KMS-11 (cell line): ENCODE measurements around the gene RNF208.

Experiments used
- H2AFZ ChIP-seq: fragments of 200-600 bp; sonication (generic); 2 replicates; pipeline ENCODE4 v1.6.1; 2016; ENCODE audit warnings: antibody characterized with exemption, mixed run types, low read depth
- H3K27ac ChIP-seq: fragments of 200-600 bp; sonication (generic); 2 replicates; pipeline ENCODE4 v1.6.1; 2016; ENCODE audit warnings: mild to moderate bottlenecking, mixed run types
- H3K27me3 ChIP-seq: fragments of 200-600 bp; sonication (generic); 2 replicates; pipeline ENCODE4 v1.6.1; 2017; ENCODE audit warnings: mild to moderate bottlenecking, low read depth, mixed run types, moderate library complexity; ENCODE audit not compliant: insufficient read depth
- H3K36me3 ChIP-seq: fragments of 200-600 bp; sonication (generic); 2 replicates; pipeline ENCODE4 v1.6.1; 2017; ENCODE audit warnings: mild to moderate bottlenecking, mixed run types; ENCODE audit not compliant: insufficient read depth
- H3K4me1 ChIP-seq: fragments of 200-600 bp; sonication (generic); 2 replicates; pipeline ENCODE4 v1.6.1; 2016; ENCODE audit warnings: mild to moderate bottlenecking, low read depth, mixed run types; ENCODE audit not compliant: poor library complexity, severe bottlenecking
- H3K4me2 ChIP-seq: fragments of 200-600 bp; sonication (generic); 2 replicates; pipeline ENCODE4 v1.7.0; 2016; ENCODE audit warnings: mild to moderate bottlenecking, mixed run types
- H3K4me3 ChIP-seq: fragments of 200-600 bp; sonication (generic); IDR thresholded peaks from 2 replicates; pipeline ENCODE4 v1.6.1; 2017; ENCODE audit warnings: low read depth, low read length, mixed read lengths; ENCODE audit not compliant: insufficient read depth
- H3K79me2 ChIP-seq: fragments of 200-600 bp; sonication (generic); 2 replicates; pipeline ENCODE4 v1.6.1; 2016; ENCODE audit warnings: low read depth, mixed run types; ENCODE audit not compliant: insufficient read depth
- H3K9ac ChIP-seq: fragments of 200-600 bp; sonication (generic); 2 replicates; pipeline ENCODE4 v1.6.1; 2016; ENCODE audit warnings: mild to moderate bottlenecking, mixed run types
- H4K20me1 ChIP-seq: fragments of 200-600 bp; sonication (generic); 2 replicates; pipeline ENCODE4 v1.6.1; 2016; ENCODE audit warnings: mild to moderate bottlenecking, mixed run types; ENCODE audit not compliant: insufficient read depth
- CTCF ChIP-seq: fragments of 200-600 bp; sonication (generic); conservative IDR thresholded peaks from 2 replicates; pipeline ENCODE4 v1.6.1; 2017; ENCODE audit warnings: low read depth, mild to moderate bottlenecking, antibody characterized with exemption, low read length, moderate library complexity, mixed read lengths

Gene RNF208

GRCh38 chr9:137181680-137182079 lies 40.4 kb downstream of the RNF208 start:
- Histone ChIP-seq H3K4me3 (no peak overlapping the region), H4K20me1 (no peaks in the 10 kb centered on the region), H3K4me1 (peaks cover 3% of the 10 kb centered on the region), H2AFZ (no peak overlapping the region), H3K27ac (no peak overlapping the region), H3K27me3 (no peaks in the 10 kb centered on the region), H3K9ac (no peak overlapping the region), H3K36me3 (no peaks in the 10 kb centered on the region), H3K79me2 (peaks cover 5% of the 10 kb centered on the region; the same call in 1 of the 2 replicates), H3K4me2 (no peak overlapping the region)
- no peak for TF ChIP-seq CTCF

DNA sequence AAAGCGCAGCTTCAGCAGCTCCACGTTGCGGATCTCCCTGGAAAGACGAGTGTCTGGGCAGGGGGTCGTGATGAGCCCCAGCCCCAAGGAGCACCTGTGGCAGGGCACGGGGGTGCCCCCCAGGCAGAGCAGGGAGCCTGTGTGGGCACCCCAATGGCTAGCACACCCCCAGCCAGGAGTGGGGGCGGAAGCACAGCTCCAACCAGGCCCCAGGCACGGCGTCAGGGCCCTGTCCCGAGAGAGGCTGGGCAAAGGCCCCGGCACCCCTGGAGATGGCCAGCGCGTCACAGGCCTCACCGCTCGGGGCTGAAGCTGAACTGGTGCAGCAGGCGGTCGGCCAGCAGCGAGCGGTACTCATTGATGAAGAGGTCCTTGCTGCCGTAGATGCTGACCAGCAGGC lies 41.5 kb downstream of the RNF208 start:
- no peak overlapping the region for H2AFZ ChIP-seq
- no peaks in the 10 kb centered on the region for H4K20me1 ChIP-seq
- no peak overlapping the region for H3K4me3 ChIP-seq
- H3K36me3 ChIP-seq: no peaks in the 10 kb centered on the region
- H3K79me2 ChIP-seq: no peaks in the 10 kb centered on the region
- no peak overlapping the region for H3K4me2 ChIP-seq
- H3K4me1 ChIP-seq: no peaks in the 10 kb centered on the region
- no peaks in the 10 kb centered on the region for H3K27me3 ChIP-seq
- H3K27ac ChIP-seq: no peak overlapping the region
- no peak for TF ChIP-seq CTCF
- no peak overlapping the region for H3K9ac ChIP-seq

DNA sequence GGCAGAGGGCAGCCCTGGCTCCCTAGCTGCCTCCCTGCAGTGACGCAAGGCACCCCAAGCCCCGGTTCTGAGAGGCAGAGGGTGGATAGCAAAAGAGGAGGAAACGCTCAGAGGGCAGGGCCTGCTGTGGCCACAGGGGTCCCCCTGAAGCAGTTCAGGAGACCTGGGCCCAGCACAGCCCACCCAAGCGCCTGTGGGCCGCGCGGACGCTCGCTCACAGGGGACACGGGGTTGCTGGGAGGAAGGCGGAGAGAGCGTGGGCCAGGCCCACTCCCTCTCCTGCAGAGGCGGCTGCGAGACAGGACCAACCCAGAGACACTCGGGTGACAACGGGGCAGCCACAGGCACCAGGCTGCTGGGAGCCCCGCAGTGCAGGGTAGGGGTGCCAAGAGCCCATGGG lies 42.3 kb downstream of the RNF208 start:
- no peak overlapping the region for H3K9ac ChIP-seq
- no peak overlapping the region for H3K4me2 ChIP-seq
- H3K27ac ChIP-seq: no peak overlapping the region
- no peak overlapping the region for H3K4me3 ChIP-seq
- H2AFZ ChIP-seq: no peak overlapping the region
- TF ChIP-seq CTCF: no peak
- no peaks in the 10 kb centered on the region for H4K20me1 ChIP-seq
- no peaks in the 10 kb centered on the region for H3K36me3 ChIP-seq
- no peaks in the 10 kb centered on the region for H3K79me2 ChIP-seq
- H3K4me1 ChIP-seq: no peaks in the 10 kb centered on the region
- no peaks in the 10 kb centered on the region for H3K27me3 ChIP-seq

DNA sequence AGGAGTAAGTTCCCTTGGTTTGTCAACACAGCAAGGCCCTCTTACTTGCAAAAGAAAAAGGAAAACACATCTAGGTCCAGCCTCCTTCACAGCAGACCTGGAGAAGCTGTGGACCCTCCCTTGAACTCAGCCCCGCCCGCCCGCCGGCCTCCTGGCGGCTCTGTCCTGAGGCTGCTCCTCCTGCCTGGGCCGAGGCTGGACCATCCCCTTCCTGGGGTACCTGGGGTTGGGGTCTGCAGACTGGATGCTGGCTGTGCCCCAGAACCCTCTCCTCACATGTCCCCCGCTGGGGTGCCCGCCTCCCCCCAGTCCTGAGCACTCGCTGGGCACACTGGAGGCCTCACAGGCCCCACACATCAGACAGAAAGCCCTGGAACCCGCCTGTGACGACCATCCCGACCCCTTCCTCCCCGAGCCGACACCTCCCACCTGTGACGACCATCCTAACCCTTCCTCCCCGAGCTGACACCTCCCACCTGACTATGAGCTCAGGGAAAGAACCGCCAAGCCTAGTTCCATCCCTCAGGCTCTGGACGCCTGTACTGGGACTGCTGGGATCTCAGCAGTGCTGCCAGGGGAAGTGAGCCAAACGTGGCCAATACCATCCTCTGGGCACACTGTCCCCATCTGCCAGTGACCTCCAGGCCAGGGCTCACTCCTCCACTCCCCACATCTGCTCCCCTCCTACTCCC lies 43.0 kb downstream of the RNF208 start:
- Histone ChIP-seq H3K9ac (no peak overlapping the region), H3K27me3 (no peaks in the 10 kb centered on the region), H2AFZ (no peak overlapping the region), H4K20me1 (no peaks in the 10 kb centered on the region), H3K4me2 (no peak overlapping the region), H3K27ac (no peak overlapping the region), H3K36me3 (no peaks in the 10 kb centered on the region), H3K79me2 (no peaks in the 10 kb centered on the region), H3K4me3 (no peak overlapping the region), H3K4me1 (peaks cover 4% of the 10 kb centered on the region)
- no peak for TF ChIP-seq CTCF
